GM19372 (cell line): Measurements from ENCODE around the gene DDX6.

ENCODE experiments used
- ATAC-seq: cut with Tn5 transposase; IDR thresholded peaks from one replicate; pipeline ENCODE4 v1.9.1; 2021; ENCODE audit warnings: mild to moderate bottlenecking, low read depth, moderate library complexity; ENCODE audit not compliant: unreplicated experiment

DDX6 gene

DNA sequence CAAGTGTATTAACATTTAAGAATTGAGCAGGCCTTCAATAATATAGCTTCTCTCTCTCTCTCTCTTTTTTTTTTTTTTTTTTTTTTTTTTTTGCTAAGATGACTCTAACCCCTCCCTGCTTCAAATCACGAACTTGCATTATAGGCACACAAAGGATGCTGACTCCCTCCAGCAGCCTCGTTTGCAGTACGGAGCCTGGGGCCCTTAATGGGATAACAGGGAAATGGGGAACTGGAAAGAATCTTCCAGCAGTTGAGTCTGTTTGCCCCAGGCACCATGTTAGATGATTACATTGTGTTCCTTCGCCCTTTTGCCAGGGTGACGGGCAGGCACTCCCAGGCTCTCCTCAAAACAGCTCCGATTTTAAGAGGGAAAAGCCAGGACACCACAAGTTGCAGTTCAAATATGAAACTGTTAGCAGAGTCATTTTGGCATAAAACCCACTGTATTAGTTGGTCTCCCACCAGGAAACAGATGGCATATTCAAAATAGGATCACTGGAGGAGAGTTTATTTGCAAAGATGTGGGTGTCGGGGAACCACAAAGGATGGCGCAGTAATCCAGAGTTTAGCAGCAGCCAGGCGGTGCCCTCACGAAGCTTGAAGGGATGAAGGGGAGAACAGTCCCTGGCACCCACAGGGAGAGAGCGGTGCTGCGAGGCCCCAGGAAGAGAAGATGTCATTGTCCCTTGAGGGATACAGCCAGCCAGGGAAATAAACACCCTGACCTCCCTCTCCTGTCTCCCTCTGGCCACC, 85.0 kb downstream of the DDX6 start:
- no peak for ATAC-seq

DNA sequence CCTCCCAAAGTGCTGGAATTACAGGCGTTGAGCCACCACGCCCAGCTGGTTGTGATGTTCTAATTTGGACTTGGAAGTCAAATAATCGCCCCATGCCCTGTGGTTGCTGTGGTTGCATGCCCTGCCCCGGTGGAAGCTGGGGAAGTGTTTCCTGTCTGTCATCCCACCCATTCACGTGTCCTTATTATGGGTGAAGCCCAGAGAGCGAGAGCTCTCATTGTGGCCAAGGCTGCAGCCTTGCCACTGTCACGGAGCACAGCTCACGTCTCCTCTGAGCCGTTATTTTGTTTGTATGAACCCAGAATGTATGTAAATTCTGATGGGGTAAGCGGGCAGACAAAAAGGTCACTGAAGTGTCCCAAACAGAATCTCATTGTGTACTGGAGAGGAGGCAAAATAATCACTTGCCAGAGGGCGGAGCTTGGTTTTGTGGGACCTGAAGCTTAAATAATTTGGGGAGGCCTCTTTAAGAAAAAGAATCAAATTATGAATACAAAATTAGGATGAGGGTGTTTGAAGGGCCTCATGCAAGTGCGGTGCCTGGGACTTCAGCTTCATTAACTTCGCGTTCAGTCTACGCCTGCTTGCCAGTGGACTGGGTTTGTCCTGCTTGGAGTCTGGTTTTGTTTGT, 85.7 kb downstream of the DDX6 start:
- no peak for ATAC-seq

DNA sequence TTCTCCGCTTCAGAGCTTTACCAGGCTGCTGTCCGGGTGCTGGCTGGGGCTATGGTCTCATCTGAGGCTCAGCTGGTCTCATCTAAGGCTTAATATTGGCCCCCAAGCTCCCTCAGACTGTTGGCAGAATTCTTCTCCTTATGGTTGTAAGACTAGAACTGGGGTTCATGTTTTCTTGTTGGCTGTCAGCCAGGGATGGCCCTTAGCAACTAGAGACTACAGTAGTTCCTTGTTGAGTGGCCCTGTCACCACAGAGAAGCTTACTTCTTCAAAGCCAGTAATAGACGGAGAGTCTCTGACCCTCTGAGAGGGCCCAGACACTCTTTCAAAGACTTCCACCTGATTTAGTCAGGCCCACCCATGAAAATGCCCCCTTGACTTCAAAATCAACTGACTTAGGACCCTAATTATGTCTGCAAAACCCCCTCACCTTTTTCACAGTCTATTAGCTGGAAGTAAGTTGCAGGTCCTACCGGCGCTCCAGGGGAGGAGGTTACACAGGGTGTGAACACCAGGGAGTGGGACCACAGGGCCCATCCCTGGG, 87.3 kb downstream of the DDX6 start:
- no peak for ATAC-seq

DNA sequence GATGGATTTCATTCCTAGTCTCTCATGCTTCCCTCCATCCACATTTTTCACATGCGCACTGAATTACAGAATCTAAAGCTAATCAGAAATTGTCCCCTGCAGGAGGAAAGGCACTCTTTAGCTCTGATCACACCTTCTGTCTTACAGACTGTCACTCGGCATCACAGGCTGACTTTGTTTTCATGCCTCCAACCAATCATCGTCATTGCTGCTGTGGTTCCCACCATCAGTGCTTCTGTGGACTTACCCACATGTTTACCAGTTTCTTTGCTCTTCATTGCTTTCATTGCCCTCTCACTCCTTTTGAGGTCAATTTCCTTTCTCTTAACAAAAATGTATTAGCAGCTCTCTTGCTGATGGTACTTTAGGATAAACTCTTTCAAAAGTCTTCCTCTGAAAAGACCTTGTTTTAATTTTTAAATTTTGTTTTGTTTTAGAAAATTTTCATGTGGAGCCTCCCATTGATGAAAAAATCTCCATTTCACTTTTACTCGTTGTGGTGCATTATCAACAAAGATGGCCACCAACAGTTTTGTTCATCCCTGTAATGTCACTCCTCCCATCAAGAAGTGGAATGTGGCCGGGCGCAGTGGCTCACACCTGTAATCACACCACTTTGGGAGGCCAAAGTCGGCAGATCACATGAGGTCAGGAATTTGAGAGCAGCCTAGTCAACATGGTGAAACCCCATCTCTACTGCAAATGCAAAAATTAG, 91.3 kb downstream of the DDX6 start:
- ATAC-seq, result no peak
